GM18868 (cell line): ENCODE results near the gene CYB561D1.

Source experiments
- ATAC-seq: cut with Tn5 transposase; IDR thresholded peaks from one replicate; pipeline ENCODE4 v1.9.1; 2021; ENCODE audit warnings: mild to moderate bottlenecking, moderate library complexity; ENCODE audit not compliant: unreplicated experiment

Gene CYB561D1

GRCh38 chr1:109527846-109528695 lies 34.2 kb downstream of the CYB561D1 start:
- no peak for ATAC-seq

DNA sequence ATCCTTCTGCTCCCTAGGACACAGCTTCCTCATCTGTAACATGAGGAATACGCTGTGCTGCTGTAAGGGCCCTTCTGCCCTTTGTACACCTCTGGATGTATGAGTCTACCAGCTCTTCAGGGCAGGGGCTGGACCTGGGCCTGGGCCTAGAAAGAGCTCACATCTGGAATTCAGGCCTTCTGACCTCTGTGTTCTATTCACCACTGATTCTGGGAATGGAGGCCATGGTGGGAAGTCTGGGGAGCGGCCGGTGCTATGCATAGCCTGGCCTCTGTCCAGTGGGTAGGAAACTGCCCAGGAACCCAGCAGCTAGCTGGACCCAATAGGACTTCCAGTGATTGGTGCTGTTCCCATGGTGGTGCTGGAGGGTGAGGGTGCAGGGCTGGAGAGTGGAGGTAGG lies 34.8 kb downstream of the CYB561D1 start:
- no peak for ATAC-seq

DNA sequence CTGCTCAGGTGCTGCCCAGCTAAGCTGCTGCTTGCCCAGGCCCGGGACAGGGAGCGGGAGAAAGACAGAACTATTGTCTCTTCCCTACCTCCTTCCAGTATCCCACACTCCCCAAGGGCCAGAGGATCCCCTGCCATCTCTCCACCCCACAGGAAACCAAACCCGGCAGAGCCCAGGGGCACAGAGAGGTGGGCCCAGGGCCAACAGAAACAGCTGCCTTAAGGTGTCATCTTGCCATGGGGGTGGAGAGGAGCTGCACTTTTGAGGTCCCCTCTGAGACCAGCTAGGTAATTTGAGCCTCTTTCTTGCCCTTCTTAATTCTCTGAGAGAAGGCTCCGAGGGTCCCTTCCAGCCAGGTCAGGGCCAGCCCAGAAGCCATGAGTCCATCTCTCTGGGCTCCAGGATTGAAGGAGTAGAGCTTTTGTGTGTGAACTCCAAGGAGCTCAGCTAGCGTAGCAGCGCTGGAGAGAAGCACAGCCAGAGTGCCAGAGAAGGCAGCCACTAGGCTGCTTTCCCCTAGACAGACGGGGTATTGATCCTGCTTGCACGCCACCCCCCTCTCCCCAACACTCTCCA lies 36.1 kb downstream of the CYB561D1 start:
- ATAC-seq = no peak

DNA sequence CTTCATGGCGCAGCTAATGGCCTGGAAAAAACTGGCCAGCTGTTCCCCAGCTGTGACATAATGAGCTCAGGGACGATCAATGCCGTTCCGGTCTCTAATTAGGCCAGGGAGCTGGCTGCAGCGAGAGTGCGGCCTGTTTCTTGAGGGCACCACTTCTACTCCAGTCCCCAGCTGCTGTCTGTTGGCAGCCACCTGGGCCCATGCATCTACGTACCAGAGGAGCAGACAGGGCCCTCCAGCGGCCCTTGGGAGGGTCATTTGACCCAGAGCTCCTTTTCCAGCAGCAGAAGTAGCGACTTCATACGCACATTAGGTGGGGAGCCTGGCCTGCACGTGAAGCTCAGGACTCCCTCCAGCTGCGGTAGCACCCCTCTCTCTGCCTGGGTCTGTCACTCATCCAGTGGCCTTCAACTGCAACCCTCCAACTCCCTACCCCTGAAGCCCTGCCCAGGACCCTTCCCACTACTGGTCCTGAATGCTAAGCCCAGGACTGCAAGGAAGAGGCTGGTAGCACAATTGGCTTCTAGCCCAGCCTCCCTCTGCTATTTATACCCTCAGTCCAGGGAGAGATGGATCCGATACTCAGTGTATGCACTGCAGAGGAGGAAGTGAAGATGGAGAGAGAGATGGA lies 36.7 kb downstream of the CYB561D1 start:
- no peak for ATAC-seq

DNA sequence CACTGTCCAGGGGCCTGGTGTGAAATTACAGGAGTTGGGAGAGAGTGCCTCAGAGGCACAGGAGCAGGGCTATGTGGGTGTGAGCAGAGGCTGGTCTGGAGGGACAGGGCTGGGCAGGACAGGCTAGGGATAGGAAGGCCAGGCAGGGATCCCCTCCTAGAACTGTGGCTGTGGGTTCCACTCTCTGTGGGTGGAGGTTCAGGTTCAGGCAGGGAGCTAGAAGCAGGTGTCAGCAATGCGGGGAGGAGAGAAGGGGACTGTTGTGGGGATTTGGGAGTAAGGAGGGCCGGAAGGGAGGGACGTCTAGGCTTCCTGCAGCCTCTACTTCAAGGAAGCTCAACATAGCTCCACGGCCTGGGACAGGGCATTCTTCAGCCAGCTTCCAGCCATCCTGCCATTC lies 37.5 kb downstream of the CYB561D1 start:
- ATAC-seq = no peak

GRCh38 chr1:109531826-109532364 lies 38.0 kb downstream of the CYB561D1 start:
- ATAC-seq = no peak

GRCh38 chr1:109532365-109533136 lies 38.7 kb downstream of the CYB561D1 start:
- ATAC-seq = peak; percentile 84

GRCh38 chr1:109534307-109534858 lies 40.5 kb downstream of the CYB561D1 start:
- no peak for ATAC-seq

- ATAC-seq = no peak
Measured at GRCh38 chr1:109535481-109535880, 41.6 kb downstream of the CYB561D1 start.

DNA sequence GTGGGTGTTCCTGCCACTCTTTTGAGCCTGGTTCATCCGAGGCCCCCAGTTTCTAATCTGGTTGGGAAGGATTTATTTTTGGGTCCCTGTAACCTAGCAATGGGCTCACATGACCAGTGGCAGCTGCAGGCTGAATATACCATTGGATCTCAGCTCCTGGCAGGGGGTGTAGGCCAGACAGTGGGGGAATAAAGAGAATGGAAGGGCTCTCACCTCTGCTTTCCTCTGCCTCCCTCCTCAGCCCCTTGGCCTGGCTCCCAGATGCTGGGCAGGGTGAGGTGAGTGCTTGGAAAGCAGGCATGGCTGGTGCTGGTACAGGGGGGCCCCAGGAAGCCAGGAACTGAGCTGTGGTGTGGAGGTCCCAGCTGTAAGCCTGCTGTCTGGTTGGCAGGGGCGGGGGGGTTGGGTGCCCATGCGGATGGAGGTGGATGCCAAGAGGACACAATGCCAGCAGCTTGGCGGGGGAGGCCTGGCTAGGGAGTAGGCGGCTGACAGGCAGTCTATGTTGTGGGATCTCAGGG lies 42.1 kb downstream of the CYB561D1 start:
- no peak for ATAC-seq

DNA sequence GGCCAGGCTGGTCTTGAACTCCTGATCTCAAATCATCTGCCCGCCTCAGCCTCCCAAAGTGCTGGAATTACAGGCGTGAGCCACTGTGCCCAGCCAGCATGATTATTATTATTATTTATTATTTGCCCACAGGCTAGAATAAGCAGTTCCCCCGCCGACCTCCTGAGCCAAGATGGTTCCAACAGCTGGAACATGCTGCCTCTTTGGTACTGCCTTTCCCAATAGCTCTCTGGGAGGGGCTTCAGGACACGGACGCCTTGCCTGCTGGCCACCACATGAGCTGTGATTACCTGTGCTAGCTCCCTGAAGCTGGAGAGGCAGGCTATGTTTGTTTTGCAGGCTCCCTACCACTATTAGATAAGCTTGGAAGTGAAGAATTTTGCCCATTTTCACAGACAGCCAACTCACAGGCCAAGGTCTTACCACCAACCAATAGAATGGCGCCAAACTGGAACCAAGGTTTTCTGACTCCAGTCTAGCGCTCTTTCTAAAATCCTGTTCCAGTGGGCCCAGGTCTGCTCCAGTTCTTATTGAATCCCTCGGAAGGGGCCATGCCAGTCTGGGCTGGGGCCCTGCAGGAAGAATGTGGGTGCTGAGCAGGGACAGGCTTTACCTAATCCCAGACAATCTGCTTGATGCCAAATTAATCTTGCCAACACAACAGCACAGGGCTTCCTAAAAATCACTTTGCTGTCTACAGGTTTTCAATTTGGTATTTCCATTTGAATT lies 43.7 kb downstream of the CYB561D1 start:
- no peak for ATAC-seq

DNA sequence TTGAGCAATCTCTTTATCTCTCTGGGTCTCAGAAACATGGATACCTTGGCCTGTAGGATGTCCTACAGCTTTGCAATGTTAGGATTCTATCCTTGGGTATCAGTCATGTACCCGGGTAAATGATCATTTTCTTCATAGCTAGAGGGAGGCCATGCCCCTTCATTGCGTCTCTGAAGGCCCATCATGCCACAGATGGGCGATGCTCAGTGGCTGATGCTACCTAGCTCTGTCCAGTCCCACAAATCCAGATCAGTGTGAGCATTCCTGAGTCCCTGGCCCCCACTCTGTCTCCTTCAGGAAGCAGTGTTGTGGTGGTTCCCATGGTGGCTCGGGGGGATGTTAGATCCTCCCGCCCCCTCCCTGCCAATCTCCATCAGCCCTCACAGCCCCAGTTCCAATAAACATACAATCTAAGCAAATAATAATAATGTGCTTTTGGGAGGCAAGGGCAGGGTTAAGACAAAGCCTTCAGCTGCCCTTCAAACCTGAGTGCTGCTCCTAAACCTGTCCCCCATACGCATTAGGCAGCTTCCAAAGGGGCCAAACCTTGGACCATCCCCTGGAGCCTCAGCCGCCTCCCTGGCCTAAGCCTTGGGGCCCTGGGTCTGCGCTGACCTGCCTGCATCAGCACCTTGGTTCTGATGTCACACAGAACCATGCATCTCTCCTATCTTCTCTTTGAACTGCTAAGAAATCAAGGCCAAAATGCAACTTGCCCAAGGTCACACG lies 45.1 kb downstream of the CYB561D1 start:
- ATAC-seq = no peak

DNA sequence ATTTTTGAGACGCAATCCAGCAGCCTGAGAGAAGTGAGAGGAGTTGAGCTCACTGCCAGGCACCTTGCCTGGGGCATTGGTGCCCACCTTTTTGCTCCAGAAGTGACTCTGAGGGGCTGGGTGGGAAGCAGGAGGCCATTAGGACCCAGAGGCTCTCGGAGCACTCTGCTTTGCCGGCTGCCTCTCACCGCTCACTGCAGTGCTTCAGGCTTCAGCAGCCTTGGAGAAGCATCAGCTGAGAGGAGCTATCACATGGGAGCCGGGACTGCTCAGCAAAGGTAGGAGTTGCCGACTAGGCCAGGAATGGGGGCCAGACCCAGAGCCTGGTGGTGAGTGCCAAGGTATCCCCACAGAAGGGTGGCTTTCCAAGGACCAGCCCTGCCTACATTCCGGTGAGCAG lies 45.8 kb downstream of the CYB561D1 start, which contains the start of gene GPR61:
Gene GPR61, plus strand, starts transcription at position 197 of the 400 bp plus-strand sequence. CDS start 3,151 bp downstream, outside the sequence.
- no peak for ATAC-seq

GRCh38 chr1:109541102-109541501 lies 47.2 kb downstream of the CYB561D1 start:
- ATAC-seq = no peak

DNA sequence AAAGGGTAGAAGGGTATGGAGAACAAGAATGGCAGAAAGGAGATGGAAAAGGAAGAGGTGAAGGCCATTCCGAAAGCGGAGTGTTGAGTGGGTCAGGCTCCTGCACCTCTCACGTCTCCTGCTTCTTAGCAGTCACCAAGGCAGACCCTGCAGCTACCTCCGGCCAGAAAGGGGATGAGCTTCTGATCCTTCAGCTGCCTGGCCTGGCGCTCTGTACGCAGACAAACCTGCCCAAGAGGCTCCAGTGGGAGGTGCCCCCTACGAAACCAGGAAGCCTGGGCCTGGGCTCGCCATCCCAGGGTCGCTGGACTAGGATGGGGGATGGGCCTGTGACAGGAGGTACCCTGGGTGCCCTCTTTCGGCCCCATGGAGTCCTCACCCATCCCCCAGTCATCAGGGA lies 48.8 kb downstream of the CYB561D1 start:
- no peak for ATAC-seq

DNA sequence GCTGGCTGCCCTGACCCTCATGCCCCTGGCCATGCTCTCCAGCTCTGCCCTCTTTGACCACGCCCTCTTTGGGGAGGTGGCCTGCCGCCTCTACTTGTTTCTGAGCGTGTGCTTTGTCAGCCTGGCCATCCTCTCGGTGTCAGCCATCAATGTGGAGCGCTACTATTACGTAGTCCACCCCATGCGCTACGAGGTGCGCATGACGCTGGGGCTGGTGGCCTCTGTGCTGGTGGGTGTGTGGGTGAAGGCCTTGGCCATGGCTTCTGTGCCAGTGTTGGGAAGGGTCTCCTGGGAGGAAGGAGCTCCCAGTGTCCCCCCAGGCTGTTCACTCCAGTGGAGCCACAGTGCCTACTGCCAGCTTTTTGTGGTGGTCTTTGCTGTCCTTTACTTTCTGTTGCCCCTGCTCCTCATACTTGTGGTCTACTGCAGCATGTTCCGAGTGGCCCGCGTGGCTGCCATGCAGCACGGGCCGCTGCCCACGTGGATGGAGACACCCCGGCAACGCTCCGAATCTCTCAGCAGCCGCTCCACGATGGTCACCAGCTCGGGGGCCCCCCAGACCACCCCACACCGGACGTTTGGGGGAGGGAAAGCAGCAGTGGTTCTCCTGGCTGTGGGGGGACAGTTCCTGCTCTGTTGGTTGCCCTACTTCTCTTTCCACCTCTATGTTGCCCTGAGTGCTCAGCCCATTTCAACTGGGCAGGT lies 49.5 kb downstream of the CYB561D1 start:
- ATAC-seq = no peak

DNA sequence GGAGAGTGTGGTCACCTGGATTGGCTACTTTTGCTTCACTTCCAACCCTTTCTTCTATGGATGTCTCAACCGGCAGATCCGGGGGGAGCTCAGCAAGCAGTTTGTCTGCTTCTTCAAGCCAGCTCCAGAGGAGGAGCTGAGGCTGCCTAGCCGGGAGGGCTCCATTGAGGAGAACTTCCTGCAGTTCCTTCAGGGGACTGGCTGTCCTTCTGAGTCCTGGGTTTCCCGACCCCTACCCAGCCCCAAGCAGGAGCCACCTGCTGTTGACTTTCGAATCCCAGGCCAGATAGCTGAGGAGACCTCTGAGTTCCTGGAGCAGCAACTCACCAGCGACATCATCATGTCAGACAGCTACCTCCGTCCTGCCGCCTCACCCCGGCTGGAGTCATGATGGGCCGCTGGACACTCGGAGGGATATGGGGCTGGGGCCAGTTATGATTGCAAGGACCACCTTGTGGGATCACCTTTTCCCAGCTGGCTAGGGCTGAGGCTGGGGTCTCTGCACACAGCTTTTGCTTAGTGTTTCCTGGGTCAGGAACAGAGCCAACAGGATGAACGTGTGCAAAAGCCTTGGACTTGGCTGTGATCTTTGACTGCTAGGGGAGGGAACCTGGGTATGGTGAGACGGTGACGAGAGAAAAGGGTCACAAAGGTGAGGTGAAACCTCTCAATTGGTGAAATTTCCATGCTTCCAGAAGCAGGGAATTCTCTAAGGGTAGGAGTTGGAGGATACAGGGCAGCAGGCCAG lies 50.3 kb downstream of the CYB561D1 start:
- no peak for ATAC-seq
